DND-41 (cell line): ENCODE results near the gene FUZ.

Experiments used
- ATAC-seq: fragments of 200-7000 bp; cut with Tn5 transposase; 3 replicates; pipeline ENCODE4 v1.9.1; 2021; ENCODE audit warnings: low read depth; ENCODE audit not compliant: insufficient read depth
- DNase-seq: peaks from one replicate; pipeline ENCODE4 v3.0.0-alpha.2; 2020
- H2AFZ ChIP-seq: 2 replicates; pipeline ENCODE4 v1.6.0; 2012; ENCODE audit warnings: low read depth, low read length
- H3K27ac ChIP-seq: 2 replicates; pipeline ENCODE4 v1.5.1; 2012; ENCODE audit warnings: low read length, inconsistent platforms
- H3K27me3 ChIP-seq: fragments of 200-600 bp; sonication (generic); 2 replicates; pipeline ENCODE4 v1.6.0; 2012; ENCODE audit warnings: low read length, mild to moderate bottlenecking, inconsistent platforms; ENCODE audit not compliant: insufficient read depth, poor library complexity
- H3K36me3 ChIP-seq: 2 replicates; pipeline ENCODE4 v1.5.1; 2012; ENCODE audit warnings: low read length, inconsistent platforms; ENCODE audit not compliant: insufficient read depth
- H3K4me1 ChIP-seq: 2 replicates; pipeline ENCODE4 v1.5.1; 2012; ENCODE audit warnings: mild to moderate bottlenecking, low read length; ENCODE audit not compliant: insufficient read depth
- H3K4me2 ChIP-seq: 2 replicates; pipeline ENCODE4 v1.6.0; 2012; ENCODE audit warnings: mild to moderate bottlenecking, moderate library complexity, low read length, inconsistent platforms; ENCODE audit not compliant: insufficient read depth
- H3K4me3 ChIP-seq, 2 experiments: fragments of 200-600 bp in 1 of 2; shearing (Covaris generic) in 1 of 2; 2 replicates each; pipeline ENCODE4 v1.5.1; 2012 to 2016; ENCODE audit warnings: inconsistent platforms in 2 of 2, low read length in 2 of 2, mild to moderate bottlenecking in 2 of 2, low read depth in 1 of 2, moderate library complexity in 1 of 2
- H3K79me2 ChIP-seq: 2 replicates; pipeline ENCODE4 v1.6.0; 2012; ENCODE audit warnings: low read length, inconsistent platforms; ENCODE audit not compliant: insufficient read depth
- H3K9ac ChIP-seq: 2 replicates; pipeline ENCODE4 v1.6.0; 2012; ENCODE audit warnings: low read depth, mild to moderate bottlenecking, inconsistent platforms, low read length, moderate library complexity
- H3K9me3 ChIP-seq: 2 replicates; pipeline ENCODE4 v1.5.1; 2012; ENCODE audit warnings: low read length, moderate library complexity, mild to moderate bottlenecking, inconsistent platforms; ENCODE audit not compliant: insufficient read depth, severe bottlenecking
- H4K20me1 ChIP-seq: 2 replicates; pipeline ENCODE4 v1.6.0; 2012; ENCODE audit warnings: low read length; ENCODE audit not compliant: insufficient read depth
- EZH2 ChIP-seq: IDR thresholded peaks from 3 replicates; pipeline ENCODE4 v1.6.1; 2012; ENCODE audit warnings: borderline replicate concordance, low read depth, mild to moderate bottlenecking, moderate library complexity, low read length, inconsistent platforms; ENCODE audit not compliant: severe bottlenecking
- TF ChIP-seq, protein P1 (sequence below): IDR thresholded peaks from 2 replicates; pipeline ENCODE4 v1.5.1; 2012; ENCODE audit warnings: borderline replicate concordance, low read length, moderate library complexity, mild to moderate bottlenecking; ENCODE audit not compliant: poor library complexity, severe bottlenecking; ENCODE audit errors: extremely low read depth

Gene FUZ

DNA sequence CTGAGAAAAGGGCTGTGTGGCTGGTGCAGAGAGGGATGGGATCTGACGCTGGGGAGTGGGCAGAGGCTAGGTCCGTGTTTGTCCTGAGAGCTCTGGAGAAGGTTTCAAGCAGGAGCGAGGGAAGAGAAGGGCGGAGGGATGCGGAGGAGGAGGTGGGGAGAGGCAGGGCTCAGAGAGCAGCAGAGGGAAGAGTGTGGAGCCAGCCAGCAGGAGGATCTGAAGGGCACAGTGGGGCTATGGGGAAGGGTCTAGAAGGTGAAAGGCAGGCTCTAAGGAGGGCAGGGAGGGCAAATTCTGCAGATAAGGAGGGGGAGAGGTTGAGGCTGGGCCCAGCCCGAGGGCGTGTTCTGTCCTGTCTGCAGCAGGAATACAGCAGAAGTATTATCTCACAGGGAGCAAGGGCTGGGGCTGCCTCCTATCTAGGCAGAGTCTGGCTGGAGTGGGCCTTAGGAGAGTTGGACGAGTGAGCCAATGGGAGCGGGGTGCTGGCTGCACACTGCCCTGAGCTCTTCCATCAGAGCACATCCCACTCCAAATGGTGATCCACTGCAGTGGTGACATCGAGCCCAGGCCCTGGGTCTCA lies 40.2 kb downstream of the FUZ start:
- peaks cover 26% of the 10 kb centered on the region for H4K20me1 ChIP-seq
- no peak overlapping the region for H3K4me3 ChIP-seq
- H3K9ac ChIP-seq = no peak overlapping the region
- DNase-seq (no peak), ATAC-seq (no peak)
- peaks cover 22% of the 10 kb centered on the region for H3K36me3 ChIP-seq
- H3K79me2 ChIP-seq = peaks cover 59% of the 10 kb centered on the region
- H3K4me2 ChIP-seq = no peak overlapping the region
- H3K9me3 ChIP-seq = no peaks in the 10 kb centered on the region
- no peak for TF ChIP-seq EZH2
- TF ChIP-seq, protein P1, sequence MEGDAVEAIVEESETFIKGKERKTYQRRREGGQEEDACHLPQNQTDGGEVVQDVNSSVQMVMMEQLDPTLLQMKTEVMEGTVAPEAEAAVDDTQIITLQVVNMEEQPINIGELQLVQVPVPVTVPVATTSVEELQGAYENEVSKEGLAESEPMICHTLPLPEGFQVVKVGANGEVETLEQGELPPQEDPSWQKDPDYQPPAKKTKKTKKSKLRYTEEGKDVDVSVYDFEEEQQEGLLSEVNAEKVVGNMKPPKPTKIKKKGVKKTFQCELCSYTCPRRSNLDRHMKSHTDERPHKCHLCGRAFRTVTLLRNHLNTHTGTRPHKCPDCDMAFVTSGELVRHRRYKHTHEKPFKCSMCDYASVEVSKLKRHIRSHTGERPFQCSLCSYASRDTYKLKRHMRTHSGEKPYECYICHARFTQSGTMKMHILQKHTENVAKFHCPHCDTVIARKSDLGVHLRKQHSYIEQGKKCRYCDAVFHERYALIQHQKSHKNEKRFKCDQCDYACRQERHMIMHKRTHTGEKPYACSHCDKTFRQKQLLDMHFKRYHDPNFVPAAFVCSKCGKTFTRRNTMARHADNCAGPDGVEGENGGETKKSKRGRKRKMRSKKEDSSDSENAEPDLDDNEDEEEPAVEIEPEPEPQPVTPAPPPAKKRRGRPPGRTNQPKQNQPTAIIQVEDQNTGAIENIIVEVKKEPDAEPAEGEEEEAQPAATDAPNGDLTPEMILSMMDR = no peak
- no peaks in the 10 kb centered on the region for H3K27me3 ChIP-seq
- peaks cover 14% of the 10 kb centered on the region for H3K4me1 ChIP-seq
- no peak overlapping the region for H2AFZ ChIP-seq
- H3K27ac ChIP-seq = no peak overlapping the region

DNA sequence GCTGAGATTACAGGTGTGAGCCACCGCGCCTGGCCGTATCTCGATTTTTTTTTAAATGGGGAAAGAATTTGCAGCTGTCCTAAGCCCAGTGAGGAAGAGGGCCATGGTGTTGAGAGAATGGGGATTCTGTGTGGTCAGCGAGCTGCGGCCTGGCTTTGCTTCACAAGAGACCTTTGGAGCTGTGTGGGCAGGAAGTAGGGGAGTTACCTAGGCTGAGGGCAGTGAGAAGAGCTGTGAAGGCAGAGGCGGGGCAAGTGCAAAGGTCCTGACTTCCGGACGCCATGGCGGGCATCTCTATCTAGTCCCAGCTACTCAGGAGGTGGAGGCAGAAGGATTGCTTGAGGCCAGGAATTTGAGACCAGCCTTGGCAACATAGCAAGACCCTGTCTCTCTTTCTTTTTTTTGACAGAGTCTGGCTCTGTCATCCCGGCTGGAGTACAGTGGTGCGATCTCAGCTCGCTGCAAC lies 41.4 kb downstream of the FUZ start:
- no peak overlapping the region for H3K4me3 ChIP-seq
- H3K4me1 ChIP-seq = peaks cover 20% of the 10 kb centered on the region
- H2AFZ ChIP-seq = no peak overlapping the region
- H3K79me2 ChIP-seq = peaks cover 70% of the 10 kb centered on the region
- ATAC-seq (no peak), DNase-seq (no peak)
- no peaks in the 10 kb centered on the region for H3K9me3 ChIP-seq
- TF ChIP-seq, protein P1 = no peak
- no peak for TF ChIP-seq EZH2
- peaks cover 33% of the 10 kb centered on the region for H4K20me1 ChIP-seq
- no peak overlapping the region for H3K27ac ChIP-seq
- peaks cover 22% of the 10 kb centered on the region for H3K36me3 ChIP-seq
- no peaks in the 10 kb centered on the region for H3K27me3 ChIP-seq
- H3K4me2 ChIP-seq = no peak overlapping the region
- no peak overlapping the region for H3K9ac ChIP-seq

GRCh38 chr19:49770529-49770928 lies 42.6 kb downstream of the FUZ start:
- ATAC-seq = no peak
- Histone ChIP-seq H3K4me3 (no peak overlapping the region), H3K27ac (no peak overlapping the region), H3K4me2 (no peak overlapping the region), H3K4me1 (peaks cover 27% of the 10 kb centered on the region), H3K9me3 (no peaks in the 10 kb centered on the region), H3K27me3 (no peaks in the 10 kb centered on the region), H3K9ac (no peak overlapping the region), H3K36me3 (peaks cover 15% of the 10 kb centered on the region), H4K20me1 (peaks cover 28% of the 10 kb centered on the region), H2AFZ (no peak overlapping the region), H3K79me2 (peaks cover 63% of the 10 kb centered on the region)
- no peak for TF ChIP-seq EZH2
- TF ChIP-seq, protein P1 = no peak
- DNase-seq = no peak
